Endothelial cell of umbilical vein (primary cell): ENCODE results near the gene C1QB. TPM values are rescaled to one million over a fixed set of nuclear protein-coding genes. Genes with fewer than 3 reads are reported as not detected.
"Not testable (repeated sequence)": the region's sequence is repeated elsewhere in the genome, so short reads cannot be mapped to it uniquely, and the experiment has no call there.

Experiments
- BruUV-seq: library from RNA; stranded (reverse); fragments of 400-500 nt; replicated peaks from 2 replicates; lab custom pipeline; 2021; lab: Mats Ljungman, UMichigan
- CTCF ChIA-PET: fragments of 300-600, 350-600 bp; sonication (Branson Sonifier 250); formaldehyde crosslinking; loops from one replicate; lab custom pipeline; 2021; ENCODE audit warnings: antibody characterized with exemption, inconsistent platforms; lab: Charles Lee
- POLR2A ChIA-PET: fragments of 300-600, 350-600 bp; sonication (Branson Sonifier 250); formaldehyde crosslinking; loops from one replicate; lab custom pipeline; 2021; ENCODE audit warnings: antibody characterized with exemption, inconsistent platforms; lab: Charles Lee
- DNase-seq: peaks from one replicate; pipeline ENCODE4 v3.0.0-alpha.2; 2011; ENCODE audit warnings: low read depth, low spot score
- FAIRE-seq: peaks from 2 replicates; lab custom pipeline; 2011; peaks lifted over from hg19 to GRCh38; lab: Jason Lieb, UNC
- H2AFZ ChIP-seq: 2 replicates; pipeline ENCODE4 v1.6.0; 2012; ENCODE audit warnings: low read depth, low read length, control low read depth, inconsistent platforms
- H3K27ac ChIP-seq: 2 replicates; pipeline ENCODE4 v1.5.1; 2011; ENCODE audit warnings: low read depth, mild to moderate bottlenecking, control low read depth, low read length, moderate library complexity; ENCODE audit not compliant: insufficient read depth
- H3K27me3 ChIP-seq, 2 experiments: 2 replicates each; pipeline versions ENCODE4 v1.6.0 to v1.6.1; 2011; ENCODE audit warnings: low read length in 2 of 2, mixed read lengths in 1 of 2; ENCODE audit not compliant: control insufficient read depth in 2 of 2, insufficient read depth in 2 of 2
- H3K36me3 ChIP-seq, 2 experiments: 2 replicates in 1 of 2; 3 replicates in 1 of 2; pipeline ENCODE4 v1.5.1; 2011; ENCODE audit warnings: low read length in 2 of 2, mild to moderate bottlenecking in 1 of 2, moderate library complexity in 1 of 2; ENCODE audit not compliant: control insufficient read depth in 2 of 2, insufficient read depth in 2 of 2; ENCODE audit errors: extremely low read depth in 1 of 2
- H3K4me1 ChIP-seq: 3 replicates; pipeline ENCODE4 v1.5.1; 2011; ENCODE audit warnings: mild to moderate bottlenecking, low read length; ENCODE audit not compliant: control insufficient read depth, insufficient read depth; ENCODE audit errors: extremely low read depth
- H3K4me2 ChIP-seq: 2 replicates; pipeline ENCODE4 v1.6.1; 2011; ENCODE audit warnings: low read length, control low read depth, mixed read lengths; ENCODE audit not compliant: insufficient read depth
- H3K4me3 ChIP-seq, 3 experiments: fragments of 200-600 bp in 1 of 3; sonication (generic), shearing (Covaris generic) in 1 of 3; replicated peaks in 1 of 3; 2 replicates each; pipeline ENCODE4 v1.5.1; 2011 to 2016; ENCODE audit warnings: control low read depth in 3 of 3, low read length in 3 of 3, mild to moderate bottlenecking in 2 of 3, inconsistent platforms in 1 of 3, low read depth in 1 of 3, moderate library complexity in 1 of 3; ENCODE audit not compliant: insufficient read depth in 1 of 3
- H3K79me2 ChIP-seq: 2 replicates; pipeline ENCODE4 v1.6.0; 2012; ENCODE audit warnings: low read length, inconsistent platforms; ENCODE audit not compliant: control insufficient read depth, insufficient read depth
- H3K9ac ChIP-seq: replicated peaks from 2 replicates; pipeline ENCODE3; 2011; ENCODE audit warnings: low read length, control low read depth; ENCODE audit not compliant: insufficient read depth; ENCODE audit errors: extremely low read depth
- H3K9me1 ChIP-seq: replicated peaks from 3 replicates; pipeline ENCODE4 v1.6.0; 2011; ENCODE audit warnings: mild to moderate bottlenecking, low read length; ENCODE audit not compliant: control insufficient read depth, insufficient read depth; ENCODE audit errors: extremely low read depth
- H3K9me3 ChIP-seq: replicated peaks from 2 replicates; pipeline ENCODE4 v1.5.1; 2012; ENCODE audit warnings: low read length, inconsistent platforms; ENCODE audit not compliant: control insufficient read depth, insufficient read depth
- H4K20me1 ChIP-seq: replicated peaks from 2 replicates; pipeline ENCODE3; 2011; ENCODE audit warnings: mild to moderate bottlenecking, low read length; ENCODE audit not compliant: control insufficient read depth, insufficient read depth; ENCODE audit errors: extremely low read depth
- EZH2 ChIP-seq: IDR thresholded peaks from 2 replicates; pipeline ENCODE4 v1.6.1; 2012; ENCODE audit warnings: borderline replicate concordance, low read depth, mild to moderate bottlenecking, moderate library complexity, low read length, inconsistent platforms; ENCODE audit not compliant: severe bottlenecking
- GATA2 ChIP-seq: IDR thresholded peaks from 2 replicates; pipeline ENCODE4 v1.7.0; 2011; ENCODE audit warnings: low read depth, mild to moderate bottlenecking, moderate library complexity, mixed read lengths, low read length; ENCODE audit not compliant: insufficient read length, insufficient read depth
- JUN ChIP-seq: IDR thresholded peaks from 2 replicates; pipeline ENCODE4 v1.6.1; 2011; ENCODE audit warnings: borderline replicate concordance, low read depth; ENCODE audit not compliant: insufficient read length, insufficient read depth
- MYC ChIP-seq: IDR thresholded peaks from one replicate; pipeline ENCODE4 v1.6.1; 2011; ENCODE audit warnings: mild to moderate bottlenecking, low read depth, low read length
- dilution Hi-C: fragments of 300-500 bp; cut with MboI; formaldehyde crosslinking; loops from one replicate; pipeline ENCODE4 v1.15.0; 2019; ENCODE audit warnings: low sequenced_read_pairs; ENCODE audit not compliant: extremely low pct_ligation_motif_present
- intact Hi-C: fragments of 100-400 bp; cut with micrococcal nuclease; formaldehyde crosslinking; loops from one replicate; pipeline ENCODE4 v1.10.0; 2022
- polyA plus RNA-seq, 4 experiments: library from polyadenylated mRNA; depleted of rRNA in 3 of 4; stranded (reverse) in 3 of 4; unstranded in 1 of 4; fragments of >200 nt; gene quantifications; 2 replicates each; pipeline versions ENCODE4 v1.2.1 to v1.2.3, GENCODE V29; 2011 to 2012; ENCODE audit warnings: missing spikeins in 1 of 4
- total RNA-seq: library from RNA; stranded (reverse); gene quantifications from 2 replicates; pipeline ENCODE4 v1.2.3, GENCODE V29; 2021
- TF ChIP-seq, protein P1 (sequence below), 2 donors: IDR thresholded peaks; 1 replicate in 1 of 2; 2 replicates in 1 of 2; pipeline ENCODE4 v1.5.1; 2011; ENCODE audit warnings: low read length in 2 of 2, mild to moderate bottlenecking in 2 of 2, moderate library complexity in 2 of 2, control low read depth in 1 of 2, inconsistent platforms in 1 of 2, low read depth in 1 of 2; ENCODE audit not compliant: insufficient read depth in 1 of 2; ENCODE audit errors: extremely low read depth in 1 of 2
- TF ChIP-seq, protein P2 (sequence below): IDR thresholded peaks from 2 replicates; pipeline ENCODE4 v1.6.1; 2011; ENCODE audit not compliant: insufficient read depth, insufficient read length

The C1QB gene
- total and polyA plus RNA-seq, 2 donors (not counting 3 experiments of a cell fraction or from before 2014, with no cell fraction given): not detected

DNA sequence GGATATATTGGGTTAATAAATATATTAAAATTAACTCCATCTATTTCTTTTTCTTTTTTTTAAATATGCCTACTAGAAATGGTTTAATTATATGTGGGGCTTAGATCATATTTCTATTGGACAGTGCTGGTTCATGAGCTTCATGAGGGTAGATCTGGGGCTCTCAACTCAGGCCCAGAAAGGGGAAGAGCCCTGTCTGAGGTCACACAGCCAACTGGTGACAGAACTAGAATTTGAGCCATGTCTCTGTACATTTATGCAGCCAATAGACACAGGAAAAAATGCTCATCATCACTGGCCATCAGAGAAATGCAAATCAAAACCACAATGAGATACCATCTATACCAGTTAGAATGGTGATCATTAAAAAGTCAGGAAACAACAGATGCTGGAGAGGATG, 52.5 kb downstream of the C1QB start:
- peak; percentile 37 for FAIRE-seq
- POLR2A ChIA-PET: no interaction called here
- H3K79me2 ChIP-seq: no peaks in the 10 kb centered on the region
- H3K36me3 ChIP-seq: no peaks in the 10 kb centered on the region
- H3K27me3 ChIP-seq: no peaks in the 10 kb centered on the region
- no peak overlapping the region for H3K9ac ChIP-seq
- no peak overlapping the region for H3K4me2 ChIP-seq
- dilution Hi-C loops: no loop called here
- CTCF ChIA-PET: interaction anchor here (1.1 to 4.3 kb wide), 15 partner anchors 32 to 224 kb away, joined by 4 to 164 read pairs (median 19); no protein-coding TSS in a partner anchor
- H3K4me1 ChIP-seq: peaks cover 14% of the 10 kb centered on the region
- intact Hi-C loops: loop anchor here (2.0 kb wide), 1 partner anchor 31 kb away; no protein-coding TSS in a partner anchor
- no peak for DNase-seq
- no peak overlapping the region for H2AFZ ChIP-seq
- BruUV-seq: no TSS peak
- TF ChIP-seq, protein P1, sequence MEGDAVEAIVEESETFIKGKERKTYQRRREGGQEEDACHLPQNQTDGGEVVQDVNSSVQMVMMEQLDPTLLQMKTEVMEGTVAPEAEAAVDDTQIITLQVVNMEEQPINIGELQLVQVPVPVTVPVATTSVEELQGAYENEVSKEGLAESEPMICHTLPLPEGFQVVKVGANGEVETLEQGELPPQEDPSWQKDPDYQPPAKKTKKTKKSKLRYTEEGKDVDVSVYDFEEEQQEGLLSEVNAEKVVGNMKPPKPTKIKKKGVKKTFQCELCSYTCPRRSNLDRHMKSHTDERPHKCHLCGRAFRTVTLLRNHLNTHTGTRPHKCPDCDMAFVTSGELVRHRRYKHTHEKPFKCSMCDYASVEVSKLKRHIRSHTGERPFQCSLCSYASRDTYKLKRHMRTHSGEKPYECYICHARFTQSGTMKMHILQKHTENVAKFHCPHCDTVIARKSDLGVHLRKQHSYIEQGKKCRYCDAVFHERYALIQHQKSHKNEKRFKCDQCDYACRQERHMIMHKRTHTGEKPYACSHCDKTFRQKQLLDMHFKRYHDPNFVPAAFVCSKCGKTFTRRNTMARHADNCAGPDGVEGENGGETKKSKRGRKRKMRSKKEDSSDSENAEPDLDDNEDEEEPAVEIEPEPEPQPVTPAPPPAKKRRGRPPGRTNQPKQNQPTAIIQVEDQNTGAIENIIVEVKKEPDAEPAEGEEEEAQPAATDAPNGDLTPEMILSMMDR (IDR thresholded peaks at IDR 0.05; ENCODE audit: extremely low read depth in 1 of 2, insufficient read depth in 1 of 2, low read depth in 1 of 2, low read length in 2 of 2): no peak
- TF ChIP-seq MYC (no peak), GATA2 (no peak), JUN (no peak), EZH2 (no peak)
- TF ChIP-seq, protein P2, sequence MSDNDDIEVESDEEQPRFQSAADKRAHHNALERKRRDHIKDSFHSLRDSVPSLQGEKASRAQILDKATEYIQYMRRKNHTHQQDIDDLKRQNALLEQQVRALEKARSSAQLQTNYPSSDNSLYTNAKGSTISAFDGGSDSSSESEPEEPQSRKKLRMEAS: no peak
- H3K9me1 ChIP-seq: no peaks in the 10 kb centered on the region
- no peaks in the 10 kb centered on the region for H3K9me3 ChIP-seq
- H3K4me3 ChIP-seq: no peak overlapping the region
- H3K27ac ChIP-seq: no peak overlapping the region
- H4K20me1 ChIP-seq: no peaks in the 10 kb centered on the region

DNA sequence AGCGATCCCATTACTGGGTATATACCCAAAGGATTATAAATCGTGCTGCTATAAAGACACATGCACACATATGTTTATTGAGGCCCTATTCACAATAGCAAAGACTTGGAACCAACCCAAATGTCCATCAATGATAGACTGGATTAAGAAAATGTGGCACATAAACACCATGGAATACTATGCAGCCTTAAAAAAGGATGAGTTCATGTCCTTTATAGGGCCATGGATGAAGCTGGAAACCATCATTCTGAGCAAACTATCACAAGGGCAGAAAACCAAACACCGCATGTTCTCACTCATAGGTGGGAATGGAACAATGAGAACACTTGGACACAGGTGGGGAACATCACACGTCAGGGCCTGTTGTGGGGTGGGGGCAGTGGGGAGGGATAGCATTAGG, 53.1 kb downstream of the C1QB start:
- BruUV-seq, H3K79me2 ChIP-seq, FAIRE-seq, intact Hi-C loops, H3K4me2 ChIP-seq, DNase-seq, H3K36me3 ChIP-seq, H3K4me3 ChIP-seq, CTCF ChIA-PET, H4K20me1 ChIP-seq, H3K9me1 ChIP-seq, H2AFZ ChIP-seq, dilution Hi-C loops, H3K27me3 ChIP-seq, POLR2A ChIA-PET, H3K27ac ChIP-seq, H3K9ac ChIP-seq, H3K9me3 ChIP-seq: not testable (repeated sequence)
- H3K4me1 ChIP-seq: peaks cover 14% of the 10 kb centered on the region
